Measurements from ENCODE around the gene TNFAIP8L1. TPM values are rescaled to one million over a fixed set of nuclear protein-coding genes. Genes with fewer than 3 reads are reported as not detected.

Gene TNFAIP8L1
- total and polyA plus RNA-seq, 2 of the 8 experiments (the other 6 are each of a cell fraction or from before 2014, with no cell fraction given) = 3.2 to 6.1 TPM

DNA sequence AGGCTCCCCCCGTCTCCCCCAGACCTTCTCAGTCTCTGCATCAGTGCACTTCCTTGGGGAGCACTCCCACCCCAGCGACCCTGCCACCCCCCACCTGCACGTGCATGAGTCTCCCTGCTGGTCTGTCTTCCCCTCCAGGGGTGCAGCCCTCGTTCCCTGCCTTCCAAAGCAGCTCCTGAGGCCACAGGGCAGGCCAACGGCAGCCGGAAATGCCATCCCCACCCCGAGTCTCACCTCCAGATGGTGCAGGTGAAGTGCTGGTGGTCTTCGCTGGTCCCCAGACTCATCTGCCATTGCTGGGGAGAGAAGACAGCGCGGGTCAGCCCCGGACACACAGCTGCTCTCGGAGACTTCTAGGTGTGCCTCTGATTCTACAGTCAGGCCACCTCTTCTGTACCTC, 25.3 kb downstream of the TNFAIP8L1 start:
- Histone ChIP-seq H4K91ac (replicated peaks; ENCODE audit: insufficient read length, low read length) (no peak overlapping the region), H3K4ac (replicated peaks; ENCODE audit: insufficient read length, low read depth, low read length) (no peak overlapping the region), H2BK5ac (ENCODE audit: low read depth, low read length) (no peak overlapping the region; the same call in 1 of the 2 replicates), H3K79me2 (ENCODE audit: control insufficient read depth in 1 of 2, insufficient read depth in 2 of 2, low read length in 2 of 2) (no peaks in the 10 kb centered on the region; a peak in 1 of 4 replicates), H3K14ac (ENCODE audit: insufficient read length) (no peak overlapping the region), H3K36me3 (ENCODE audit: control insufficient read depth in 2 of 4, insufficient read depth in 4 of 4, low read length in 3 of 4) (peaks cover 1 to 12% (median 4%) of the 10 kb centered on the region in 4 experiments; a peak in 7 of 8 replicates), H2BK15ac (ENCODE audit: low read length) (no peak overlapping the region), H4K5ac (ENCODE audit: insufficient read length, low read depth, low read length) (no peak overlapping the region), H3K9me3 (ENCODE audit: insufficient read depth in 2 of 2, low read depth in 1 of 2, low read length in 1 of 2) (no peaks in the 10 kb centered on the region), H2BK20ac (ENCODE audit: low read length) (no peak overlapping the region), H3K79me1 (ENCODE audit: low read depth, low read length) (no peaks in the 10 kb centered on the region; the same call in 1 of the 2 replicates), H3K56ac (replicated peaks; ENCODE audit: insufficient read length, low read depth, low read length) (no peak overlapping the region), H2BK12ac (ENCODE audit: low read depth, low read length) (no peak overlapping the region), H3K18ac (ENCODE audit: extremely low read depth, low read length) (no peak overlapping the region), H3K27me3 (replicated peaks in 1 of 4; ENCODE audit: control insufficient read depth in 3 of 4, extremely low read depth in 1 of 4, insufficient read depth in 3 of 4, low read length in 3 of 4) (no peaks in the 10 kb centered on the region), H3K23me2 (ENCODE audit: low read depth, low read length) (peaks cover 2% of the 10 kb centered on the region; the same call in 1 of the 2 replicates), H2AFZ (ENCODE audit: low read length) (no peak overlapping the region), H3K4me3 (ENCODE audit: extremely low read depth in 1 of 4, insufficient read depth in 2 of 4, low read depth in 3 of 4, low read length in 4 of 4) (no peak overlapping the region), H3K23ac (ENCODE audit: insufficient read length) (no peak overlapping the region), H4K8ac (ENCODE audit: extremely low read depth, insufficient read depth, low read length) (no peak overlapping the region), H3K9ac (replicated peaks in 1 of 4; ENCODE audit: extremely low read depth in 1 of 4, low read depth in 3 of 4, low read length in 3 of 4) (no peak overlapping the region), H3K4me1 (replicated peaks in 1 of 4; ENCODE audit: control insufficient read depth in 3 of 4, insufficient read depth in 4 of 4, low read length in 3 of 4) (no peaks in the 10 kb centered on the region), H3K4me2 (ENCODE audit: insufficient read depth in 1 of 2, low read depth in 2 of 2, low read length in 2 of 2) (no peak overlapping the region), H3K27ac (ENCODE audit: low read depth, low read length) (no peak overlapping the region), H2AK5ac (ENCODE audit: low read depth, low read length) (no peak overlapping the region), H4K20me1 (replicated peaks in 1 of 2; ENCODE audit: control insufficient read depth in 1 of 2, insufficient read depth in 2 of 2, low read length in 2 of 2) (peaks cover 0 to 7% of the 10 kb centered on the region in 2 experiments), H2BK120ac (replicated peaks; ENCODE audit: low read depth, low read length) (no peak overlapping the region)
- FAIRE-seq = no peak
- CTCF ChIA-PET (ENCODE audit: partially characterized antibody) = interaction anchor here (0.6 kb wide), 1 partner anchor 57 kb away, joined by 3 read pairs; no protein-coding TSS in a partner anchor
- TF ChIP-seq HDAC6 (IDR thresholded peaks at IDR 0.05; ENCODE audit: low read depth, low read length) = no peak
- no peak for TF ChIP-seq RXRA (IDR thresholded peaks at IDR 0.05; ENCODE audit: insufficient read depth, low read depth, low read length)
- TF ChIP-seq SIN3A (conservative IDR thresholded peaks at IDR 0.05 in 1 of 2, IDR thresholded peaks at IDR 0.05 in 1 of 2; ENCODE audit: low read depth in 1 of 2, low read length in 2 of 2) = no peak
- no peak for DNase-seq (ENCODE audit: low read depth in 1 of 2, low spot score in 2 of 2)
- 92% methylated on average over 10 of the region's 12 CpGs; no CpG with 5 or more reads in 1 of the 2 experiments for WGBS, 2 experiments (ENCODE audit: extremely low coverage in 1 of 2, insufficient coverage in 1 of 2, insufficient read length in 1 of 2, insufficient replicate concordance in 2 of 2, low coverage in 1 of 2, low lambda C conversion rate in 2 of 2, missing lambda C conversion rate in 1 of 2)
- POLR2A ChIA-PET (ENCODE audit: partially characterized antibody) = no interaction called here
